MCF 10A (cell line): ENCODE measurements around the gene FAM227B. TPM values are rescaled to one million over a fixed set of nuclear protein-coding genes. Genes with fewer than 3 reads are reported as not detected.
A peak's percentile ranks its signal among the peaks of the same experiment; 100 is the strongest.

Source experiments
- BruUV-seq: library from RNA; stranded (reverse); fragments of 400-500 nt; replicated peaks from 2 replicates; lab custom pipeline; 2021; lab: Mats Ljungman, UMichigan
- CTCF ChIA-PET: fragments of 300-600 bp; sonication (Branson Sonifier 250); formaldehyde crosslinking; extraction: SDS; loops from one replicate; lab custom pipeline; 2021; ENCODE audit warnings: antibody characterized with exemption, inconsistent platforms; lab: Yijun Ruan, JAX
- POLR2A ChIA-PET: fragments of 300-600, 350-650 bp; sonication (Branson Sonifier 250); formaldehyde crosslinking; extraction: SDS; loops from one replicate; lab custom pipeline; 2020; ENCODE audit warnings: antibody characterized with exemption, inconsistent platforms; lab: Yijun Ruan, JAX
- DNase-seq: peaks from one replicate; pipeline ENCODE4 v3.0.0-alpha.2; 2018; ENCODE audit not compliant: unreplicated experiment
- H3K27ac Mint-ChIP-seq: one replicate; pipeline ENCODE4 v1.8.0; 2022; ENCODE audit warnings: mild to moderate bottlenecking, low read depth, mixed read lengths; ENCODE audit not compliant: unreplicated experiment
- H3K27me3 Mint-ChIP-seq: one replicate; pipeline ENCODE4 v1.8.0; 2022; ENCODE audit warnings: mixed read lengths; ENCODE audit not compliant: insufficient read depth, unreplicated experiment
- H3K36me3 Mint-ChIP-seq: one replicate; pipeline ENCODE4 v1.8.0; 2022; ENCODE audit warnings: mild to moderate bottlenecking, moderate library complexity, mixed read lengths; ENCODE audit not compliant: insufficient read depth, unreplicated experiment
- H3K4me1 Mint-ChIP-seq: one replicate; pipeline ENCODE4 v1.8.0; 2022; ENCODE audit warnings: mixed read lengths; ENCODE audit not compliant: insufficient read depth, unreplicated experiment
- H3K4me3 Mint-ChIP-seq: one replicate; pipeline ENCODE4 v1.8.0; 2022; ENCODE audit warnings: mild to moderate bottlenecking, moderate library complexity, mixed read lengths; ENCODE audit not compliant: unreplicated experiment
- H3K9me3 Mint-ChIP-seq: one replicate; pipeline ENCODE4 v1.8.0; 2022; ENCODE audit warnings: mixed read lengths; ENCODE audit not compliant: unreplicated experiment
- CTCF ChIP-seq: fragments of 200-600 bp; IDR thresholded peaks from one replicate; pipeline ENCODE4 v1.8.0; 2022; ENCODE audit warnings: antibody characterized with exemption, mild to moderate bottlenecking; ENCODE audit not compliant: unreplicated experiment
- intact Hi-C: fragments of 100-400 bp; cut with micrococcal nuclease; formaldehyde crosslinking; loops from 2 replicates; pipeline ENCODE4 v1.14.1; 2022
- total RNA-seq: library from RNA; stranded (reverse); gene quantifications from 2 replicates; pipeline ENCODE4 v1.2.3, GENCODE V29; 2022

FAM227B gene
- total RNA-seq, 1 experiment from 2014 or later, result 5.8 TPM

GRCh38 chr15:49320351-49320750, 300.3 kb downstream of the FAM227B start:
- TF ChIP-seq CTCF, result no peak
- H3K9me3 Mint-ChIP-seq, result no peaks in the 10 kb centered on the region
- H3K27ac Mint-ChIP-seq, result no peak overlapping the region
- H3K4me3 Mint-ChIP-seq, result no peak overlapping the region
- no peak for DNase-seq
- no peaks in the 10 kb centered on the region for H3K27me3 Mint-ChIP-seq
- intact Hi-C loops, result no loop called here
- ChIA-PET POLR2A (interaction anchor here (0.6 to 1.4 kb wide), 2 partner anchors 9 to 85 kb away, joined by 4 read pairs; no protein-coding TSS in a partner anchor), CTCF (interaction anchor here (0.5 to 1.0 kb wide), 3 partner anchors 101 to 108 kb away, joined by 3 read pairs; no protein-coding TSS in a partner anchor)
- no peaks in the 10 kb centered on the region for H3K4me1 Mint-ChIP-seq
- no TSS peak for BruUV-seq
- H3K36me3 Mint-ChIP-seq, result peaks cover 56% of the 10 kb centered on the region

GRCh38 chr15:49315391-49315823, 305.2 kb downstream of the FAM227B start:
- peaks cover 10% of the 10 kb centered on the region for H3K4me1 Mint-ChIP-seq
- POLR2A ChIA-PET, result no interaction called here
- intact Hi-C loops, result no loop called here
- CTCF ChIA-PET, result no interaction called here
- TF ChIP-seq CTCF, result no peak
- no peaks in the 10 kb centered on the region for H3K27me3 Mint-ChIP-seq
- no TSS peak for BruUV-seq
- no peak for DNase-seq
- H3K27ac Mint-ChIP-seq, result no peak overlapping the region
- no peaks in the 10 kb centered on the region for H3K9me3 Mint-ChIP-seq
- H3K4me3 Mint-ChIP-seq, result no peak overlapping the region
- peaks cover 29% of the 10 kb centered on the region for H3K36me3 Mint-ChIP-seq

- Mint-ChIP-seq H3K27ac (no peak overlapping the region), H3K4me3 (no peak overlapping the region), H3K9me3 (no peaks in the 10 kb centered on the region), H3K36me3 (peaks cover 30% of the 10 kb centered on the region), H3K4me1 (peaks cover 10% of the 10 kb centered on the region), H3K27me3 (no peaks in the 10 kb centered on the region)
- ChIA-PET CTCF (no interaction called here), POLR2A (no interaction called here)
- DNase-seq, result no peak
- no TSS peak for BruUV-seq
- intact Hi-C loops, result no loop called here
- TF ChIP-seq CTCF, result no peak
These were observed 305.9 kb downstream of the FAM227B start for GRCh38 chr15:49314716-49315115.

GRCh38 chr15:49313650-49314049, 307.0 kb downstream of the FAM227B start:
- Mint-ChIP-seq H3K4me3 (no peak overlapping the region), H3K27ac (no peak overlapping the region), H3K36me3 (peaks cover 27% of the 10 kb centered on the region), H3K27me3 (no peaks in the 10 kb centered on the region), H3K4me1 (peaks cover 10% of the 10 kb centered on the region), H3K9me3 (no peaks in the 10 kb centered on the region)
- intact Hi-C loops, result no loop called here
- ChIA-PET CTCF (interaction anchor here (0.6 kb wide), 1 partner anchor 833 kb away, joined by 3 read pairs; no protein-coding TSS in a partner anchor), POLR2A (interaction anchor here (0.6 to 1.2 kb wide), 2 partner anchors 16 to 26 kb away, joined by 3 read pairs; no protein-coding TSS in a partner anchor)
- peak; percentile 63 for DNase-seq
- no TSS peak for BruUV-seq
- TF ChIP-seq CTCF, result no peak
